CD4-positive, alpha-beta T cell treated with Interleukin-15 for 4 hours (primary cell): ENCODE results near the gene KIRREL1.

Source experiments
- DNase-seq: peaks from one replicate; pipeline ENCODE4 v3.0.0-alpha.2; 2020; ENCODE audit warnings: low spot score

KIRREL1 gene

GRCh38 chr1:158007667-158008386, 14.4 kb downstream of the KIRREL1 start:
- no peak for DNase-seq

- no peak for DNase-seq
Measured at GRCh38 chr1:158008630-158009029, 15.2 kb downstream of the KIRREL1 start.

GRCh38 chr1:158011714-158012113, 18.3 kb downstream of the KIRREL1 start:
- DNase-seq = no peak

GRCh38 chr1:158013840-158014730, 20.6 kb downstream of the KIRREL1 start:
- no peak for DNase-seq

GRCh38 chr1:158014731-158015320, 21.4 kb downstream of the KIRREL1 start:
- DNase-seq = no peak

- no peak for DNase-seq
Measured at GRCh38 chr1:158016651-158017335, 23.3 kb downstream of the KIRREL1 start.

- DNase-seq = no peak
Measured at GRCh38 chr1:158017800-158018595, 24.6 kb downstream of the KIRREL1 start.

GRCh38 chr1:158019171-158019868, 25.9 kb downstream of the KIRREL1 start:
- no peak for DNase-seq

- DNase-seq = no peak
Measured at GRCh38 chr1:158020259-158020885, 26.9 kb downstream of the KIRREL1 start.

- no peak for DNase-seq
Measured at GRCh38 chr1:158020886-158021620, 27.6 kb downstream of the KIRREL1 start.

- DNase-seq = no peak
Measured at GRCh38 chr1:158021721-158022120, 28.3 kb downstream of the KIRREL1 start.

GRCh38 chr1:158022554-158023312, 29.3 kb downstream of the KIRREL1 start:
- DNase-seq = no peak

- DNase-seq = no peak
Measured at GRCh38 chr1:158024737-158025136, 31.3 kb downstream of the KIRREL1 start.

- DNase-seq = no peak
Measured at GRCh38 chr1:158025576-158026230, 32.3 kb downstream of the KIRREL1 start.

- no peak for DNase-seq
Measured at GRCh38 chr1:158026651-158027050, 33.2 kb downstream of the KIRREL1 start.

- DNase-seq = no peak
Measured at GRCh38 chr1:158027508-158027907, 34.1 kb downstream of the KIRREL1 start.

GRCh38 chr1:158028969-158029368, 35.5 kb downstream of the KIRREL1 start:
- DNase-seq = no peak

GRCh38 chr1:158035014-158035413, 41.6 kb downstream of the KIRREL1 start:
- no peak for DNase-seq
